ENCODE results near the gene KLK11.
"Not testable (repeated sequence)": the region's sequence is repeated elsewhere in the genome, so short reads cannot be mapped to it uniquely, and the experiment has no call there.

KLK11 gene

GRCh38 chr19:51003316-51003715 is 23.1 kb downstream of the KLK11 start:
- DNase-seq (ENCODE audit: low spot score) = no peak

GRCh38 chr19:51002542-51003311 is 23.7 kb downstream of the KLK11 start:
- DNase-seq (ENCODE audit: low spot score) = peak; percentile 89

GRCh38 chr19:51002089-51002532 is 24.3 kb downstream of the KLK11 start:
- no peak for DNase-seq (ENCODE audit: low spot score)

DNA sequence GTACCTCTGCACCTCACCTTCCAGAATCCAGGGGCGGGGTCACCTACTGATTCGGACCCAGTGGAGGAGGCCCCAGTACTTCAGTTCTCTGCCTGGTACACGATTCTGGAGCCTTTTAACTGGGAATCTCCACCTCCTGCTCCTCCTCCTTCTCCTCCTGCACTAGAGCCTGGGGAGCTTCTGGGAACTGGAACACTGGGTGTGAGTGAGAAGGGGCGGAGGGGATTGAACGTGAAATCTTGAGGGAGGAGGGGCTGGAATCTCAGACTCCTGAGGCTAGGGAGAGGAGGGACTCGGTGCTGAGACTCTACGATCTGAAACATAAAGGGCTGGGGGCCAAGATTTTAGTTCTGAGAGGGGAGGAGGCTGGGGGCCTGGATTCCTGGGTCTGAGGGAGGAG is 24.9 kb downstream of the KLK11 start, which contains the start of gene KLK8:
Gene KLK8 (minus strand): TSS at position 90 of the 400 bp plus-strand sequence. CDS start 437 bp downstream, outside the sequence.
- no peak for DNase-seq (ENCODE audit: low spot score)

DNA sequence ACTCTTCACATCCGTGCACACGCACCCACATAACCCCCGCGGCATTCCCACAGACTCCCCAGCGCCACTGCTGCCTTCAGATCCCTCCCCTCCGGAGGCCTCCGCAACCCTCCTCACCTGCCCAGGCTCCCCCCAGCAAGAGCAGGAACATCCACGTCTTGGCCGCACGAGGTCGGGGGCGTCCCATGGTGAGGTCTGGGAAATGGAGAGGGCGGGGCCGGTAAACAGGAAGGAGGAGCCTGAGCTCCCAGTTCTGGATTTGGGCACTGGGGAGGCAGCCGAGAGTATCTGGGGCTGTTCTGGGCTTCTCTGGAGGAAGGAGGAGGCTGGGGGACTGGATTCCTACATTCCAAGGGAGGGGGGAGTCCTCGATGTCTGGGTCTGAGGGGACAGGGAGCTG is 25.4 kb downstream of the KLK11 start:
- DNase-seq (ENCODE audit: low spot score) = peak; percentile 72

- no peak for DNase-seq (ENCODE audit: low spot score)
Measured at GRCh38 chr19:51000426-51000825, 26.0 kb downstream of the KLK11 start.

DNA sequence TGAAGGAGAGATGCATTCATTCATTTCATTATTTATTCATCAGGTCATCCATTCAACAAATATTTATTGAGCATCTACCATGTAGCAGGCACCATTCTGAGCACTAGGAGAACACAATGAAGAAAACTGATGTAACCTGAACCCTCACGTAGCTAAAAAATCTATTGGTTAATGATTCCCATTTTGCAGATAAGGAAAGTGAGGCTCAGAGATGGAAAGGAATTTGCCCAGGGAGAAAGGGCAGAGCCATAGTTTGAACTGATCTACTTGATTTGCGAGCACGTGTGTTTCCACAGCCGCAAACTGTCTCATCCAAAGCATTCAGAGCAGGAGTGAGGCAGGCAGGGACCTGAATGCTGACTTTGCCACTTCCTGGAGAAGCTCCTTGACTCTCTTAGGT is 27.7 kb downstream of the KLK11 start:
- no peak for DNase-seq (ENCODE audit: low spot score)

- no peak for DNase-seq (ENCODE audit: low spot score)
Measured at GRCh38 chr19:50998061-50998460, 28.4 kb downstream of the KLK11 start.

- DNase-seq (ENCODE audit: low spot score) = peak; percentile 39
Measured at GRCh38 chr19:50994129-50994528, 32.3 kb downstream of the KLK11 start.

GRCh38 chr19:50992666-50993035 is 33.8 kb downstream of the KLK11 start:
- no peak for DNase-seq (ENCODE audit: low spot score)

GRCh38 chr19:50984416-50984815 is 42.0 kb downstream of the KLK11 start:
- DNase-seq (ENCODE audit: low spot score) = not testable (repeated sequence)

GRCh38 chr19:50983625-50984292 is 42.7 kb downstream of the KLK11 start, which contains the start of gene KLK7:
KLK7 (minus strand) TSS chr19:50983917; CDS start chr19:50982399, 1,518 bp downstream.
- DNase-seq (ENCODE audit: low spot score) = peak; percentile 51

GRCh38 chr19:50982186-50982585 is 44.2 kb downstream of the KLK11 start:
- no peak for DNase-seq (ENCODE audit: low spot score)

DNA sequence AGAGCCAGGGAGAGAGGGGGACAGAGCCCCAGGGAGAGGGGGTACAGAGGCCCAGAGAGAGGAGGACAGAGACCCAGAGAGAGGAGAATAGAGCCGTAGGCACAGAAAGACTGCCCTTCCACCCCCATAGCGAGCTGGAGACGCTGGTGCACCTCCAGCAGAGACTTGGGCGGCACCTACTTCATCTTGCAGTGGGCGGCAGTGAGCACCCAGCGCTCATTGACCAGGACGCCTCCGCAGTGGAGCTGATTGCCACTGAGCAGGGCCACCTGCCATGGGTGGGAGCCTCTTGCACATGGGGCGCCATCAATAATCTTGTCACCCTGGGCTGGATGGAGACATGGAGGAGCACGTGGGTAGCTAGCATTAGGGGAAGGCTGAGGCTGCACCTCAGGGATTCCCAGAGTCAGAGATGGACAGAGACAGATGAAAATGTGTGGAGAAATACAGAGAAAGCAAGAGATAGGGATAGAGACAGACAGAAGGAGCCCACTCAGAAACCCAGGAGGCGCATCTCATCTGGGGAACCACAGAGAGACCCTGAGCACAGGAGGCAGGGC is 44.7 kb downstream of the KLK11 start:
- no peak for DNase-seq (ENCODE audit: low spot score)

DNA sequence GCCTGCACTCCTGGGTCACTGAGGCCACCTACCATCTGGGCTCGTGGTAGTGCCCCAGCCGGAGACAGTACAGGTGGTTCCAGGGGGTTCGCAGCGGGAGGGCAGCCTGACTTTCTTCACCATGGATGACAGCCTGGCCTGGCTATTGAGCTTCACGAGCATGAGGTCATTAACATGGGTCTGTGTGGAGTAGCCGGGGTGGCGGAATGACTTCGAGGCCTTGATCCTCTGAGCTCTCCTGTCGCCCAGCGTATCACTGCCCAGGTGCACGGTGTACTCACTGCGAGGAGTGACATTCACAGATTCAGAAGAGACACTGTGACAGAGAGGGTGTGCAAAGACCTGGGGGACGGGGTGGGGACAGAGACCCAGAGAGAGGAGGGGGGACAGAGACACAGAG is 46.2 kb downstream of the KLK11 start:
- no peak for DNase-seq (ENCODE audit: low spot score)

- DNase-seq (ENCODE audit: low spot score) = no peak
Measured at GRCh38 chr19:50979758-50980157, 46.7 kb downstream of the KLK11 start.

GRCh38 chr19:50978772-50979390 is 47.5 kb downstream of the KLK11 start:
- no peak for DNase-seq (ENCODE audit: low spot score)

- DNase-seq (ENCODE audit: low spot score) = no peak
Measured at GRCh38 chr19:50977626-50978025, 48.8 kb downstream of the KLK11 start.

GRCh38 chr19:50975766-50976165 is 50.6 kb downstream of the KLK11 start:
- peak; percentile 61 for DNase-seq (ENCODE audit: low spot score)

DNA sequence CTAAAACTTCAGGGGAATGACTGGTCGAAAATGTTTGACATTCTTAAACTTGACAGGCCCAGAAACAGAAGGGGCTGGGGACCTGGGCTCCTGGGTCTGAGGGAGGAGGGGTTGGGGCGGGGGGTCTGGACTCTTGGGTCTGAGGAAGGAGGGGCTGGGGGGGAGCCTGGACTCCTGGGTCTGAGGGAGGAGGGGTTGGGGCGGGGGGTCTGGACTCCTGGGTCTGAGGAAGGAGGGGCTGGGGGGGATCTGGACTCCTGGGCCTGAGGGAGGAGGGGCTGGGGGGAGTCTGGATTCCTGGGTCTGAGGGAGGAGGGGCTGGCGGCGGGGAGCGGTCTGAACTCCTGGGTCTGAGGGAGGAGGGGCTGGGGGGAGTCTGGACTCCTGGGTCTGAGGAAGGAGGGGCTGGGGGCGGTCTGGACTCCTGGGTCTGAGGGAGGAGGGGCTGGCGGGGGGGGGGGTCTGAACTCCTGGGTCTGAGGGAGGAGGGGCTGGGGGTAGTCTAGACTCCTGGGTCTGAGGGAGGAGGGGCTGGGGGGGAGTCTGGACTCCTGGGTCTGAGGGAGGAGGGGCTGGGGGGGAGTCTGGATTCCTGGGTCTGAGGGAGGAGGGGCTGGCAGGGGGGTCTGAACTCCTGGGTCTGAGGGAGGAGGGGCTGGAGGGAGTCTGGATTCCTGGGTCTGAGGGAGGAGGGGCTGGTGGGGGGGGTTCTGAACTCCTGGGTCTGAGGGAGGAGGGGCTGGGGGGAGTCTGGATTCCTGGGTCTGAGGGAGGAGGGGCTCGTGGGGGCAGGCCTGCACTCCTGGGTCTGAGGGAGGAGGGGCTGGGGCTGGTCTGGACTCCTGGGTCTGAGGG is 51.5 kb downstream of the KLK11 start:
- DNase-seq (ENCODE audit: low spot score) = no peak

DNA sequence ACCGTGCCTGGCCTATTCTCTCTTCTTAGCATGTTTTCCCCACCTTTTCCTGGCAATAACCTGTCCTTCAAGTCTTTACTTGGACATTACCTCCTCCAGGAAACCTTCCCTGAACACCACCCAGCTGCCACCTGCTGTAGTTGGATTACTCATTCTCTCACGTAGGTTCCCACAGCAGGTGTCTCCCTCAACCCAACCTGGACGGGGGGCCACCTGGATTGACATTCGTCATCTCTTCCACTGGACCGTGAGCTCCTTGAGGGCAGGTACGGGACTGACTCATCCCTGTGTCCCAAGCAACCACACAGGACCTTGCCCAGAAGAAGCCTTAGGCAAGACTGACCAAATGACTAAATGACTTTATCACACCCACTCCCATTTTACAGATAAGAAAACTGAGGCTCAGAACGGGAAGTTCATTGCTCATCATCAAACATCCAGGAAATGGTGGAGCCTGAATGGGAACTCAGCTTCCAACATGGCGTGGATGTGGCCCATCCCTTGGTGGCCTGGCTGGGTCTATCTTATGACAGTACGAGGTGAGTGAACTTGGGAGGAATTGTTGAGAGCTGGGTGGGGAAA is 53.5 kb downstream of the KLK11 start:
- no peak for DNase-seq (ENCODE audit: low spot score)

All from iPS-NIHi11 (cell line).